GM10248 (cell line): ENCODE results near the gene SESN2.

Experiments used
- CTCF ChIA-PET: fragments of 300-600 bp; sonication (Branson Sonifier 250); formaldehyde crosslinking; extraction: SDS; loops from one replicate; lab custom pipeline; 2021; ENCODE audit warnings: antibody characterized with exemption; lab: Yijun Ruan, JAX
- POLR2A ChIA-PET: fragments of 350-650 bp; sonication (Branson Sonifier 250); formaldehyde crosslinking; extraction: SDS; loops from one replicate; lab custom pipeline; 2020; ENCODE audit warnings: antibody characterized with exemption; lab: Yijun Ruan, JAX
- DNase-seq: peaks from one replicate; pipeline ENCODE4 v3.0.0; 2012; ENCODE audit errors: extremely low spot score
- CTCF ChIP-seq: IDR thresholded peaks from 2 replicates; pipeline ENCODE4 v1.5.1; 2012; ENCODE audit warnings: mild to moderate bottlenecking, low read depth; ENCODE audit errors: extremely low read depth, missing control alignments, control extremely low read depth

Gene SESN2

GRCh38 chr1:28233264-28233606 lies 26.1 kb upstream of the SESN2 start:
- ChIA-PET POLR2A (no interaction called here), CTCF (interaction anchor here (6.4 kb wide), 1 partner anchor 16 kb away, joined by 63 read pairs; no protein-coding TSS in a partner anchor)
- no peak for DNase-seq
- no peak for TF ChIP-seq CTCF

- DNase-seq: peak; percentile 99
- CTCF ChIA-PET: interaction anchor here (1.2 to 6.4 kb wide), 4 partner anchors 8 to 124 kb away, joined by 3 to 63 read pairs (median 6); no protein-coding TSS in a partner anchor
- no peak for TF ChIP-seq CTCF
- POLR2A ChIA-PET: interaction anchor here (0.6 to 2.5 kb wide), 6 partner anchors 9 to 407 kb away, joined by 3 to 25 read pairs (median 9); partner anchors contain the start of gene TAF12
Measured at GRCh38 chr1:28235755-28236655, 23.3 kb upstream of the SESN2 start, which contains the start of gene ATP5IF1. Gene ATP5IF1, plus strand, starts transcription at chr1:28236124. Its CDS starts 60 bp downstream, at chr1:28236184.

- no peak for TF ChIP-seq CTCF
- POLR2A ChIA-PET: interaction anchor here (0.6 to 1.1 kb wide), 3 partner anchors 339 to 406 kb away, joined by 3 to 14 read pairs (median 13); no protein-coding TSS in a partner anchor
- CTCF ChIA-PET: interaction anchor here (1.1 to 6.4 kb wide), 4 partner anchors 10 to 123 kb away, joined by 3 to 63 read pairs (median 6); no protein-coding TSS in a partner anchor
- no peak for DNase-seq
Measured at GRCh38 chr1:28236656-28237322, 22.5 kb upstream of the SESN2 start.

- CTCF ChIA-PET: interaction anchor here (6.4 kb wide), 1 partner anchor 10 kb away, joined by 63 read pairs; no protein-coding TSS in a partner anchor
- TF ChIP-seq CTCF: no peak
- no peak for DNase-seq
- POLR2A ChIA-PET: no interaction called here
Measured at GRCh38 chr1:28239004-28239403, 20.3 kb upstream of the SESN2 start.

GRCh38 chr1:28240024-28240423 lies 19.3 kb upstream of the SESN2 start:
- CTCF ChIA-PET: no interaction called here
- no peak for DNase-seq
- POLR2A ChIA-PET: interaction anchor here (0.6 to 0.7 kb wide), 2 partner anchors 34 to 246 kb away, joined by 3 to 6 read pairs; no protein-coding TSS in a partner anchor
- TF ChIP-seq CTCF: no peak

GRCh38 chr1:28241638-28242241 lies 17.6 kb upstream of the SESN2 start:
- TF ChIP-seq CTCF: no peak
- ChIA-PET POLR2A (no interaction called here), CTCF (no interaction called here)
- no peak for DNase-seq
